Stomach smooth muscle (tissue), 2 donors: ENCODE results near the gene KATNAL1.
"Not testable (repeated sequence)": the region's sequence is repeated elsewhere in the genome, so short reads cannot be mapped to it uniquely, and the experiment has no call there.

Source experiments
- H3K27ac ChIP-seq: one replicate; pipeline ENCODE4 v1.7.0; 2013; ENCODE audit warnings: mild to moderate bottlenecking, low read length, inconsistent platforms
- H3K27me3 ChIP-seq, 2 donors: one replicate each; pipeline ENCODE4 v1.7.0; 2013; ENCODE audit warnings: low read length in 2 of 2; ENCODE audit not compliant: insufficient read depth in 2 of 2, control insufficient read depth in 1 of 2
- H3K36me3 ChIP-seq, 2 donors: one replicate each; pipeline ENCODE4 v1.7.0; 2013; ENCODE audit warnings: low read length in 2 of 2; ENCODE audit not compliant: control insufficient read depth in 2 of 2, insufficient read depth in 2 of 2
- H3K4me1 ChIP-seq: one replicate; pipeline ENCODE4 v1.7.0; 2013; ENCODE audit warnings: low read length; ENCODE audit not compliant: control insufficient read depth, insufficient read depth
- H3K4me3 ChIP-seq, 2 donors: one replicate each; pipeline ENCODE4 v1.7.0; 2013; ENCODE audit warnings: low read length in 2 of 2
- H3K9ac ChIP-seq, 2 donors: one replicate each; pipeline ENCODE4 v1.7.0; 2013; ENCODE audit warnings: low read length in 2 of 2, mild to moderate bottlenecking in 1 of 2
- H3K9me3 ChIP-seq, 2 donors: one replicate each; pipeline ENCODE4 v1.7.0; 2013; ENCODE audit warnings: low read length in 2 of 2; ENCODE audit not compliant: control insufficient read depth in 2 of 2
- donor health status: healthy.
- donor health status: Pancreatic carcinoma.

KATNAL1 gene

GRCh38 chr13:30181888-30182651 is 125.3 kb downstream of the KATNAL1 start:
- H3K4me1 ChIP-seq = no peaks in the 10 kb centered on the region
- no peak overlapping the region for H3K27ac ChIP-seq
- H3K4me3 ChIP-seq = no peak overlapping the region
- no peaks in the 10 kb centered on the region for H3K36me3 ChIP-seq
- H3K27me3 ChIP-seq = no peaks in the 10 kb centered on the region
- H3K9ac ChIP-seq = no peak overlapping the region
- no peaks in the 10 kb centered on the region for H3K9me3 ChIP-seq

GRCh38 chr13:30179597-30180276 is 127.6 kb downstream of the KATNAL1 start:
- Histone ChIP-seq H3K9ac (no peak overlapping the region), H3K36me3 (no peaks in the 10 kb centered on the region), H3K9me3 (no peaks in the 10 kb centered on the region), H3K27ac (no peak overlapping the region), H3K27me3 (no peaks in the 10 kb centered on the region), H3K4me3 (no peak overlapping the region), H3K4me1 (no peaks in the 10 kb centered on the region)

DNA sequence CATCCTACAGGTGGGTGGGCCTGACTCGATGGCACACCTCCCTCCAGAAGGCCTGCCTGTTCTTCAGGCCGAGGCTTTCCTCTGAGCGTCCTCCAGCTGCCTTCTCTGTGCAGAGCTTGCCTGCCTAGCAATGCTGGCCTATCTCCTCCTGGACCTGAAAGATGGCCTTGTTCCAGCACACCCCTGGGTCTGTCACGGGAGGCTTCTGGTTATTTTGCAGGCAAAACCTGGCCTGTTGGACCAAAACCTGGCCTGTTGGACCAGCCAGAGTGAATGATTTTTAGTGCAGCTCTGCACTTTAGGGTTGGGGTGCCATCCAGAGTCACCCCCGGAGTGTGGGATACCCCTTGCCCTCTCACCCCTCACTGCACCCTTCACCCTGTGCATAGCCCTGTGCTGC is 128.4 kb downstream of the KATNAL1 start:
- no peaks in the 10 kb centered on the region for H3K9me3 ChIP-seq
- no peaks in the 10 kb centered on the region for H3K4me1 ChIP-seq
- no peak overlapping the region for H3K9ac ChIP-seq
- no peaks in the 10 kb centered on the region for H3K27me3 ChIP-seq
- no peak overlapping the region for H3K27ac ChIP-seq
- no peak overlapping the region for H3K4me3 ChIP-seq
- no peaks in the 10 kb centered on the region for H3K36me3 ChIP-seq

DNA sequence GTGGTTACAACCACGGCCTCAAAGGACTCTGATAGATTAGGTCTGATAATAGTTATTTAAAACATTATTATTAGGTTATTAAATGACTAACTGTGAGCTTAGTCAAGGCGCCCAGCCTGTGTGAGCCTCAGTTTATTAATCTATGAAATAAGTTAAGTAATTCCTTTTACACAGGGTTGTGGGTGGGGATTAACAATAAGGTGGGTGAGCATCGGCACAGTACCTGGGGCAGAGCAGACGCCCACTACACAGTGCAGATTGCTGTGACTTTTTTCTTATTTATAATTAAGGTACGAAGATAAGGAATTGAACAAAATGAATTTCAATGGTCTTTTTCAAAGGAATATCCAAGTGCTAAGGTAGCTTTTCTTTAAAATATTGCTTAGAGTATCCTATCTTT is 132.2 kb downstream of the KATNAL1 start:
- Histone ChIP-seq H3K27me3 (no peaks in the 10 kb centered on the region), H3K9ac (no peak overlapping the region), H3K36me3 (no peaks in the 10 kb centered on the region), H3K27ac (no peak overlapping the region), H3K4me3 (no peak overlapping the region), H3K9me3 (no peaks in the 10 kb centered on the region), H3K4me1 (no peaks in the 10 kb centered on the region)

DNA sequence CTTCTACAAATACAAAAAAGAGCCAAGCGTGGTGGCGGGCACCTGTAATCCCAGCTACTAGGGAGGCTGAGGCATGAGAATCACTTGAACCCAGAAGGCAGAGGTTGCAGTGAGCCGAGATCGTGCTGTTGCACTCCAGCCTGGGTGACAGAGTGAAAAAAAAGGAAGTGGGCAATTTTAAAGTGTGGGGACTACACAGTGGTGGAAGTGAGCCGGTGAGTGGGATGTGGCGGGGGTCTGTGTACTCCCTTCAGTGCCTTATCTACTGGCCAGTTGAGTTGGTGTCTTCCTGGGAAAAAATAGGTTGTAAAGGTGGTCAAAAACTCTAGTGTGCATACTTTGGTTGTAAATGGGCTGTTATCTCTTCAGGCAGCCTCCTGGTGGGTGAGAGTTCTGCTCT is 133.1 kb downstream of the KATNAL1 start:
- H3K27ac ChIP-seq, H3K27me3 ChIP-seq, H3K36me3 ChIP-seq, H3K4me3 ChIP-seq, H3K9me3 ChIP-seq, H3K4me1 ChIP-seq, H3K9ac ChIP-seq: not testable (repeated sequence)

- H3K4me1 ChIP-seq = no peaks in the 10 kb centered on the region
Observed at GRCh38 chr13:30173303-30173610, 134.1 kb downstream of the KATNAL1 start.

DNA sequence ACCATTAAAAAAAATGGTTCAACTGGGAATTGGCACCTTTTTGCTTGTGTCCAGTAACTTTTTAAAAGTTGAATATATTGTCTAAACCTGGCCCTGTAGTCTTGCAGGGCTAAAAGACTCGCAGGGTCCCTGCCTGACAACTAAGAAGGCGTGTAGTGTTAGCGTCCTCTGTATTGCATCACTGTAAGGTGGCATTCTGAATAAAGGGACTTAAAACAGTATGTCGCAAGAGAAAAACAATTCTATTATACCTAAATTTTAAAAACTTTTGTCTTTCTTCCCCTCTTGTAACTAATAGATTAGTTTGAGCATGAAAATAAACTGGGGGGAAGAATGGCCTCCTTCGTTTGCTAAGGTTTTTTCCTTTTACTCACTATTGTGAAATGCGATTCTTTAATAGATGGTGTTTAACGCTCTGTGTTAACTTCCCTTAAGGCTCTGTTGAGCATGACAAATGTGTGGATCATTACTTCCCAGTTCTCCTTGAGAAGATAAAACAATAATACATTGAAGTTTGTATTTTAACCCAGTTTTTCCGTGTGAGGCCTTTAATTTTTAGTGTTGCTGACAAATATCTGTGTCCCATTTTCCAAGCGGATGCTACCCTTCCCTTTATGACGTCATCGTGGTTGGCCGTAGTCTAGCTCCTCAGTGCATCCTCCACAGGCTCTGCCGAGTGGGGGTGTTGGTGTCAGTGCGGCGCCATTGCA is 134.6 kb downstream of the KATNAL1 start:
- H3K27me3 ChIP-seq = no peaks in the 10 kb centered on the region
- H3K9me3 ChIP-seq = no peaks in the 10 kb centered on the region
- no peaks in the 10 kb centered on the region for H3K4me1 ChIP-seq
- no peaks in the 10 kb centered on the region for H3K36me3 ChIP-seq
- no peak overlapping the region for H3K27ac ChIP-seq
- no peak overlapping the region for H3K9ac ChIP-seq
- no peak overlapping the region for H3K4me3 ChIP-seq

More at GRCh38 chr13:30173303-30173610, 134.1 kb downstream of the KATNAL1 start:
- Histone ChIP-seq H3K27ac (no peak overlapping the region), H3K27me3 (no peaks in the 10 kb centered on the region), H3K9me3 (no peaks in the 10 kb centered on the region), H3K9ac (no peak overlapping the region), H3K4me3 (no peak overlapping the region), H3K36me3 (no peaks in the 10 kb centered on the region)

- Histone ChIP-seq H3K9me3 (no peaks in the 10 kb centered on the region), H3K4me3 (no peak overlapping the region), H3K27me3 (no peaks in the 10 kb centered on the region), H3K27ac (no peak overlapping the region), H3K36me3 (no peaks in the 10 kb centered on the region), H3K9ac (no peak overlapping the region), H3K4me1 (no peaks in the 10 kb centered on the region)
Observed at GRCh38 chr13:30170569-30170968, 136.8 kb downstream of the KATNAL1 start.

DNA sequence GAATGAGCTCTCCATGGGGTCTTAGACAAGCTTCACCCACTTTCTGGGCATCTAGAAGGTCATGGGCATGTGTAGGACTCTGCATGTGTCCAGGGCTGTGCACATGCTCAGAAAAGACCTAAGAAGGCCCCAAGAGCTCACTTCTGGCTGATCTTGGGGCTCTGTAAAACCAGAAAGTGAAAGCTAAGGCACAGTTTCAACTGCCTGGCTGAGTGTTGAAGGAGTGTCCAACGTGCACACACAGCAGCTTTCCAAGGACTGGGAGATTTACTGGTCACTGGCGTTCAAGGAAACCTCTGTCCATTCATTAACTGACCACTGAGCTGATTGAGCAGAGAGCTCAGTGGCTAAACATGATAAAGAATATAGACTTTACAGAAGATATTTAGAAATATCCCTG is 137.9 kb downstream of the KATNAL1 start:
- H3K27ac ChIP-seq = no peak overlapping the region
- H3K36me3 ChIP-seq = no peaks in the 10 kb centered on the region
- no peaks in the 10 kb centered on the region for H3K4me1 ChIP-seq
- no peak overlapping the region for H3K4me3 ChIP-seq
- no peak overlapping the region for H3K9ac ChIP-seq
- no peaks in the 10 kb centered on the region for H3K9me3 ChIP-seq
- H3K27me3 ChIP-seq = no peaks in the 10 kb centered on the region

DNA sequence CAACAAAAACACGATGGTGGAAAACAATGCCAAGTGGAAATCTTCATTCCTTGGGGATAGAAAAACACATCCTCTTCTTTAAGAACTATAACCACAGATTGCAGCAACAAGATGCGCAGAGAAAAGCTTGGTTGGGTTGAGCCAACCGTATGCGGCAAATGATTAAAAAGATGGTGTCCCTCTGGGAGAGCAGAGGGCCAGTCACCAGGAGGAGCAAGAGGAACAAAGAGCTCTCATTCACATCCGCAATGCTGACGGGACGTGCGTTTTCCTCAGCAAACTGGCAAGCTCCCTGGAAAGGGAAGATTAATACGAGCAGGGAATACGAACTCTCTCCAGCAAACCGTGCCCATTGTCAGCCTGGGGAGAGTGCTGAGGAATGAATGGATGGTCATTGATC is 141.6 kb downstream of the KATNAL1 start:
- Histone ChIP-seq H3K9me3 (no peaks in the 10 kb centered on the region), H3K27me3 (no peaks in the 10 kb centered on the region), H3K36me3 (no peaks in the 10 kb centered on the region), H3K9ac (no peak overlapping the region), H3K27ac (no peak overlapping the region), H3K4me1 (no peaks in the 10 kb centered on the region), H3K4me3 (no peak overlapping the region)

GRCh38 chr13:30165071-30165470 is 142.3 kb downstream of the KATNAL1 start:
- no peak overlapping the region for H3K4me3 ChIP-seq
- no peak overlapping the region for H3K27ac ChIP-seq
- no peaks in the 10 kb centered on the region for H3K27me3 ChIP-seq
- no peak overlapping the region for H3K9ac ChIP-seq
- no peaks in the 10 kb centered on the region for H3K4me1 ChIP-seq
- no peaks in the 10 kb centered on the region for H3K36me3 ChIP-seq
- H3K9me3 ChIP-seq = no peaks in the 10 kb centered on the region
